HG02885 (cell line): ENCODE data around the gene THBS1.

Experiments
- ATAC-seq: cut with Tn5 transposase; IDR thresholded peaks from one replicate; pipeline ENCODE4 v1.9.1; 2021; ENCODE audit warnings: mild to moderate bottlenecking; ENCODE audit not compliant: unreplicated experiment, poor library complexity

THBS1 gene

DNA sequence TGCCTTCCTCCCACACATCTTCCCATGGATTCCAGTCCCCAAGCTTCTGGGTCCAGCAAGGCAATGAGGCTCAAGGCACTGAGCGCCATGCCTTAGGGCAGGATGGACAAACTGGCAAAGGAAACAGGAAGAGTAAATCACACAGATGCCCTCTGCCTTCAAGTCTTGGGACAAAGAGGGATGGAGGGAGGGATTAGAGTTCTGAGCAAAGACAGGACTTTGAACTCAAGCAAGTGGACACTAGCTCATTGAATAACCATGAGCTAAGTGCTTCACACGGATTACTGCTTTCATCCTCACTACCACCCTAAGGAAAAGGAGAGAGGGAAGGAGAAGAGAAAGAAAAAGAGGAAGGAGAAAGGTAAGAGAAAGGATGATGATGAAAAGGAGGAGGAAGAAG, 7.6 kb upstream of the THBS1 start:
- ATAC-seq: no peak

DNA sequence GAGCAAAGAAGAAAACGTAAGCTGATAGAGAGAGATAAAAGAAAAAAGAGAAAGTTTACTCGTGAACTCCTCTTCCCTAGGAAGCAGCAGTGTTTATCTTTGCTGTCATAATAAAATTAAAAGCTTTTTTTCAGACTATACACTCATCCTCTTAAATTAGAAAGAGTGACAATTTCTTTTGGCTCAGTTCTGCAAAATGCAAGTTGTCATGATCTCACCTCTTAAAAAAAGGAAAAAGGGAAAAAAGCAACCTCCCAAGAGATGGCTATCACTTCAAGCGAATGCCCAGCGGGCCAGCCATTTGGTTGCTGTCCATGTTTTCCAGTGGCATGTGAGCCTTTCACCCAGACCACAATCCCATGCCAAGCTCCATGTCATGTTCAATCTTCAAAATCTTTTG, 7.0 kb upstream of the THBS1 start:
- no peak for ATAC-seq

GRCh38 chr15:39574427-39574826, 6.5 kb upstream of the THBS1 start:
- ATAC-seq: no peak

- no peak for ATAC-seq
These were observed 5.7 kb upstream of the THBS1 start for GRCh38 chr15:39575180-39575579.

DNA sequence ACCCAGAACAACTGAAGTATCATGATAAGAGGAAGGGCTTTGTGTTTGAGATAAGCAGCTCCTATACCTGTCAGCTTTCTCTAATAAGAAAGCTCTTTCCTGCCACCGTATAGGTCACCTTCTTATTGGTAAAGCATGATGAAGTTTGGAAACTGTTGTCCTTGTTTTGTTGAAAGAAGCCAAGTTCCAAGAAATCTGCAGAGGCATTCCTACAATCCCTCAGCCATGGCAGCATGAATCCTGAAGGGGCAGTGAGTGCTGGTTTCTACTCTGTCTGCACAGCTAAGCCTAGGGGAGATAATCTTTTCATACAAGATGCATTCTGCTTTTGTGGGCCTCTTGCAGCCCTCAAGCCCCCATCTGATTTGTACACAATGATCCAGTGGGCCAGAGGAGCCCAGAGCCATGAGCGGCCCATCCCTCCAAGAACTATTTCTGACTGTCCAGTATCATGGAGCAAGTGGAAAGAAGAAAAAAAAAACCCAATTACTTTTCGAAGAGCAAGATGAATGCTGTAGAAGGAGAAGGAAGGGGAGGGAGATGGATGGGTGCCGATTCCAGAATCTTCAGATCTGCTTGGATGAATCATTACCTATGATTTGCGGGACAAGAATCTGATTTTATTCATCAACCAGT, 1.9 kb upstream of the THBS1 start:
- ATAC-seq: no peak

DNA sequence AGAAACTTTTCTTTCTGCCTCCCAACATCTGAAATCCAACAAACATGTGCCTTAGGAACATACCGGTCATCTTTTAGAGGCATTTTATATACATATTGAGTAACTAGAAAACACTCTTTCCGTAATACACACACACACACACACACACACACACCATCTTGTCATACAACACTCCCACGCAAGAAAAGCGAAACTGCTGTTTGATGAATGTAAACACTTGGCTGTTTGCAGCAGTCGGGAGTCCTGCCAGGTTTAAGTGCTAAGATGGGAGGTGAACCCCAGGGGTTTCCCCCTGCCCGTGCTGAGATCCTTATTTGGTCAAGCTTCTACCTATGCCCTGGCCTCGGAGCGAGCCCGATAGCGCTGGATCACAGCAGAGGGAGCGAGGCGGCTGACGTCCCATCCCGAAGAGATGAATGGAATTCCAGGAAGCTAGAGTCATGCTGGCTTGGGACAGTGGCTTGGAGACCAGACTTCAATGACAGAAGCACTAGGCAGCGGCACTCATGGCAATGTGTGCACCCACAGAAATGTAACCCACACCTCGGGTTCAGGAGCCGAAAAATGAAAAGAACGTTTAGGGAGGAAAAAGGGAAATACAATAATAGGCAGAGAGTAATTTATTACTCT, 1.3 kb upstream of the THBS1 start:
- no peak for ATAC-seq

DNA sequence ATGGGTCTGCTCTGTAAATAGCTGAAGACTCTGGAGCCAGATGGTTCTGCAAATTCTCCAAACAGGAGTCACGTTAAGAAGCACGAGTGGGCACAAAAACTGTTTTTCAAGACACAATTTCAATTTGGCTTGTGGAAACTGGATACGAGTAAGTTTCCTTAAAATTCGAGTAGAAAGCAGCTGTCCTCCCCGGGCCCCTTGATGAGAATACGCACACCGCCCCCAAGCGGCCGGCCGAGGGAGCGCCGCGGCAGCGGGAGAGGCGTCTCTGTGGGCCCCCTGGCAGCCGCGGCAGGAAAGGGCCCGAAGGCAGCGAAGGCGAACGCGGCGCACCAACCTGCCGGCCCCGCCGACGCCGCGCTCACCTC, 778 bp upstream of the THBS1 start:
- ATAC-seq: peak; percentile 89

- ATAC-seq: no peak
These were observed 438 bp downstream of the THBS1 start for GRCh38 chr15:39581242-39581792.

DNA sequence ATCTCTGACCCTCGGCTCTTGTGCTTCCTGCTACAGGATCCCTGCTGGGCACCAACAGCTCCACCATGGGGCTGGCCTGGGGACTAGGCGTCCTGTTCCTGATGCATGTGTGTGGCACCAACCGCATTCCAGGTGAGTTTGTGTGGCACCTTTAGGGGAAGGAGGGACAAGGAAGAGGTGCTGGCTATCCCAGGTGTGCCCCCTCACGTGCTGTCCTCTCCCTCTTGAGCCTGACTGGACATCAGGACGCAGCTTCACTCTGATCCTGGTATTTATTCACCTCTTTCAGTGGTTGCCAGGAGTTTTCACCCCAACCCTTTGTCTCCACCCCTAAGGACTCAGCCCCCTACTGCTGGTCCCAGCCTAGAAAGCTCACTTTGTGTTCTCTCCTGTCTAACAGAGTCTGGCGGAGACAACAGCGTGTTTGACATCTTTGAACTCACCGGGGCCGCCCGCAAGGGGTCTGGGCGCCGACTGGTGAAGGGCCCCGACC, 960 bp downstream of the THBS1 start:
- no peak for ATAC-seq

DNA sequence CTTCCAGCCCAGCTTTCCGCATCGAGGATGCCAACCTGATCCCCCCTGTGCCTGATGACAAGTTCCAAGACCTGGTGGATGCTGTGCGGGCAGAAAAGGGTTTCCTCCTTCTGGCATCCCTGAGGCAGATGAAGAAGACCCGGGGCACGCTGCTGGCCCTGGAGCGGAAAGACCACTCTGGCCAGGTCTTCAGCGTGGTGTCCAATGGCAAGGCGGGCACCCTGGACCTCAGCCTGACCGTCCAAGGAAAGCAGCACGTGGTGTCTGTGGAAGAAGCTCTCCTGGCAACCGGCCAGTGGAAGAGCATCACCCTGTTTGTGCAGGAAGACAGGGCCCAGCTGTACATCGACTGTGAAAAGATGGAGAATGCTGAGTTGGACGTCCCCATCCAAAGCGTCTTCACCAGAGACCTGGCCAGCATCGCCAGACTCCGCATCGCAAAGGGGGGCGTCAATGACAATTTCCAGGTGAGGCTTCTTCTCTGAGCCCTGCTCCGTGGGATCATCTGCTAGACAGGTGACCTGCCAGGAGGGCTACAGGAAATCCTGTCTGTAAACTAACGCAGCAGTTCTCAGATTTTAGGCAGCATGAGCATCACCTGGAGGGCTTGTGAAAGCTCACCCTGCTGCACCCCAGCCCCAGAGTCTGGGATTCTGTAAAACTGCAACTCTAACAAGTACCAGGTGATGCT, 1.6 kb downstream of the THBS1 start:
- no peak for ATAC-seq

GRCh38 chr15:39582977-39583595, 2.2 kb downstream of the THBS1 start:
- ATAC-seq: no peak

DNA sequence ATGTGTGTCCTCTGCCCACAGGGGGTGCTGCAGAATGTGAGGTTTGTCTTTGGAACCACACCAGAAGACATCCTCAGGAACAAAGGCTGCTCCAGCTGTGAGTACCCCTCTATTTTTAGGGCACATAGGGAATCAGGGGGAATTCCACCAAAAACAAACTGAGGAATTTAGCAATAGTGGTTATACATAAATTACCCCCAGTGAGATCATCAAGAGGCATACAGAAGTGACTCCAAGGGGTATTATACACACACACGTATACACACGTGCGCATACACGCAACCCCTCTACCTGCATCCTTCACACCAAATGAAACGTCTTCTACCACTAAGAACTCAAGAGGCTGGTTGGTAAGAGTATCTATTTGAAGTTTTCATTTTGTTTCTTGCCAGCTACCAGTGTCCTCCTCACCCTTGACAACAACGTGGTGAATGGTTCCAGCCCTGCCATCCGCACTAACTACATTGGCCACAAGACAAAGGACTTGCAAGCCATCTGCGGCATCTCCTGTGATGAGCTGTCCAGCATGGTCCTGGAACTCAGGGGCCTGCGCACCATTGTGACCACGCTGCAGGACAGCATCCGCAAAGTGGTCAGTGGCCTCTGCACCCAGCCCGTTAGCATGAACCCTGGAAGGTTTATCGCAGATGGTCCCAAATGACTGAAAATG, 2.9 kb downstream of the THBS1 start:
- no peak for ATAC-seq

- ATAC-seq: no peak
These were observed 3.4 kb downstream of the THBS1 start for GRCh38 chr15:39584266-39584659.

DNA sequence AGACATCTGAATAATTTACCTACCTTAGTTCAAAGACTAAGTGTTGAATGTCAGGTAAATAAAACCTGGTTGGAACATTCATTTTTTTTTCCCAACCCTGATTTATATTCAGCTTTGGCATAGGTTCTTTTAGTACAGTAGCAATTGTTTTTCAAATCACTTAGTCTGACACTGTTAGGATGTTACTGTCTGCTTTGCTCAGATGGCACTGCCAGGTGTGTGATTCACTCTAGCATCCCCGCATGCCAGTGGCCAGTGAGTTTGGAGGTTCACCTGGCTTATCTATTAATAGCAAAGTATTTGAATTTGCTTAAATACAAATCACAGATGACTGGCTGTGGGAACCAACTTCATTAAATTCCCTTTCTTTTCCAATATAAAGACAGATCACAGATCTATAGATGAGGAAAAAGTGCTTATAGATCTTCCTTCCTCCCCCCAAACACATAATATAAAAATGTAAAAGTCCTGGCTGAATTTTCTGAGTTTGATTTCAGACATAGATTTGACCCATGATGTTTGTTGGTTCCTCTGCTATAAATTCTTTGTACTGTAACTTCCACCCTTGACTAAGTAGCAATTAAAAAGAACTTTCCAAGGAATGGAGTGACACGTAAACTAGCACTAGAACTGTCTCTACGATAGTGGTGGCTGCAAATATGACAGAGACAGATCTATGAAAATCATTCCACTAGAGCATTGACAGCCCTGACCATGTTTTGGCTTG, 3.9 kb downstream of the THBS1 start:
- ATAC-seq: no peak

- no peak for ATAC-seq
These were observed 4.5 kb downstream of the THBS1 start for GRCh38 chr15:39585389-39585841.

DNA sequence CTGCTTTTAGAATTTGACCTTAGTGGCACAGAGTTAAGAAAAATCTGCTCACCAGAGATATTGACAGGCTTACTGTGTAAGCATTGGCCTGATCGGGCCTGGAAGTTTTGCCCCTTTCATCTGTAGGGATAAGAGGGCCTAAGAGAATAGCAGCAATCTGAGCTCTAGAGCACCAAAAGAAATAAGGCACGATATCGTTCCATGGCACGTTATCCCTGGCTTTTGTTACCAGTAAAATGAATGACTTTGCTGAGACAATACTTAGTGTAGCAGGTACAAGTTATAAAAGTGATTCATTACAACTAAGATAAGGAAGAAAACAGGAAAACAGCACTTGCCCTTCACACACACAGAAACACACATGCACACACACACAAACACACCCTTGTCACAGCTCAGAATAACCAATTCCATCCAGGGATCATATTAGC, 5.0 kb downstream of the THBS1 start:
- ATAC-seq: no peak

GRCh38 chr15:39586387-39587095, 5.7 kb downstream of the THBS1 start:
- ATAC-seq: no peak

GRCh38 chr15:39587096-39587721, 6.3 kb downstream of the THBS1 start:
- ATAC-seq: no peak
